Effector memory CD4-positive, alpha-beta T cell (primary cell): ENCODE measurements around the gene LITAF.

Experiments
- DNase-seq, 3 donors: peaks; one replicate each; pipeline ENCODE4 v3.0.0-alpha.2; 2020
- H3K27ac ChIP-seq: 2 replicates; pipeline ENCODE4 v1.7.0; 2013; ENCODE audit warnings: mild to moderate bottlenecking, low read length, moderate library complexity; ENCODE audit not compliant: insufficient read depth, poor library complexity, severe bottlenecking
- H3K27me3 ChIP-seq: replicated peaks from 2 replicates; pipeline ENCODE4 v1.7.0; 2013; ENCODE audit warnings: mild to moderate bottlenecking, low read length; ENCODE audit not compliant: insufficient read depth, control insufficient read depth, poor library complexity, severe bottlenecking
- H3K36me3 ChIP-seq: 2 replicates; pipeline ENCODE4 v1.7.0; 2013; ENCODE audit warnings: mild to moderate bottlenecking, low read length, moderate library complexity; ENCODE audit not compliant: control insufficient read depth, insufficient read depth
- H3K4me1 ChIP-seq: 2 replicates; pipeline ENCODE4 v1.7.0; 2013; ENCODE audit warnings: low read length, mild to moderate bottlenecking; ENCODE audit not compliant: control insufficient read depth, insufficient read depth, poor library complexity, severe bottlenecking
- H3K4me3 ChIP-seq: 2 replicates; pipeline ENCODE4 v1.7.0; 2013; ENCODE audit warnings: low read length, low read depth, mild to moderate bottlenecking; ENCODE audit not compliant: insufficient read depth, poor library complexity, severe bottlenecking
- H3K9me3 ChIP-seq: 2 replicates; pipeline ENCODE4 v1.7.0; 2013; ENCODE audit warnings: mild to moderate bottlenecking, low read length, moderate library complexity; ENCODE audit not compliant: control insufficient read depth
- total RNA-seq, 3 donors: gene quantifications; one replicate each; lab custom pipeline; 2026; lab: John Stamatoyannopoulos, UW

The LITAF gene
- 149 to 208 (median 168) reads per million in 3 donors for total RNA-seq

DNA sequence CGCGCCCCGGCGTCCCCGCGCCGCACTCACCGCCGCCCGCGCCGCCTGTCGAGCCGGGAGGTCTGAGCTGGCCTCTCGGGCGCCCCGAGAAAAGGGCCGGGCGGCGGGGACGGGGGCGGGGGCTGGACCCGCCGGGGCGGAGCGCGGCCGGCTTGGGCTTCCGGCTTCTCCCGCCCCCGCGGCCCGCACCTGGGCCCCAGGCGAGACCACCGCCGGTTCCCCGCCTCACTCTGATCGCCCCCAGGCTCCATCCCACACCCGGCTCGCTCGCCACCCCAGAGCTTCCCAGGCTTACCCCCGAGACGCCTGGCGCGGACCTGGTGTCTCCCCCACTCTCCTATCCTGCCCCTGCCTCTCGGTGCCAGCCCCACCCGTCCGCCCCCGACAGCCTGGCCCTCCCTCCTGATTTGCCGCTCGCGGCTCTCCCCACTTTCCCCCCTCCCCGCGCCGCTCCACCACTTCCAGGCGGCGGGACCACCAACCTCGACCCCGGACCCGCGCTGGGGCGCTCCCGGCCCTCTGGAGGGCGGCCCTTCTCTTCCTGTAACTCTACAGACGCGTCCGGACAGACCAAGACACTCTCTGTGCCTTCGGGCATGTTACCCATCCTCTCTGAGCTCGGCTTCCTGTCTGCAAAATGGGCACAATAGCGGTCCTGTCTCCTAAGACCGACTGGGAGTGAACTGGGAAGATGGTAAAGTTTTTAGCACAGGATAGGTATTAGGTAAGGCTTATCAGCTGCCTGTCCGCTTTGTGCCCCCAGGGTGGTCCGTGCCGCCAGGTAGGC lies at the start of gene LITAF:
TSS of gene LITAF (minus strand) at position 64 of the 787 bp plus-strand sequence. CDS start 30,189 bp downstream, outside the sequence.
- Histone ChIP-seq H3K4me1 (peaks cover 36% of the 10 kb centered on the region), H3K4me3 (peak within 1 kb of the TSS; percentile 84), H3K27me3 (no peaks in the 10 kb centered on the region), H3K36me3 (no peaks in the 10 kb centered on the region), H3K9me3 (no peaks in the 10 kb centered on the region), H3K27ac (peak within 1 kb of the TSS; percentile 69)
- DNase-seq = peak; percentile 30 to 41 (median 40)

DNA sequence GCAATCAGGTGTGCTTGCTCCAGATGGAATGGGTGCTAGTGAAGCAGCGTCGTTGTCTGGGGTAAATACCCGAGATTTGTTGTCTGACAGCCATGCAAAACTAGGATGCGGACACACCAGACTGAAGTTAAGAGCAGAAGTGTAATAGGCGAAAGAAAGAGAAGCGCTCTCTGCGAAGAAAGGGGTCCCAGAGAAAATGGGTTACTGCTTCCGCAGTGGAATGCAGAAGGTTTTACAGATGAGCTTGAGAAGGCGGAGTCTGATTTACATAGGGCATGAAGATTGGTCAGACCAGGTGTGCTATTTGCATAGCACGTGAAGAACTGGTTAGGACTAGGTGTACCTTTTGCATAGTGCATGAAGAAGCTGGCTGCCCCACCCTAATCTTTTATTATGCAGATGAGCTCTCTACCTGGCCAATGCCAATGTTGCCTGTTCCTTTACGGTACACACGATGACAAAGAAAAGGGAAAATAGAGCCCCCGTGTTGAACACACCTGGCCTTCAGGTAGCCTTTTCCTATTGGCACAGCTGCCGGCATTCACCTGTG lies 49.5 kb upstream of the LITAF start:
- Histone ChIP-seq H3K36me3 (no peaks in the 10 kb centered on the region), H3K4me1 (peaks cover 4% of the 10 kb centered on the region), H3K27me3 (no peaks in the 10 kb centered on the region), H3K4me3 (no peak overlapping the region), H3K27ac (no peak overlapping the region), H3K9me3 (no peaks in the 10 kb centered on the region)
- DNase-seq = no peak

DNA sequence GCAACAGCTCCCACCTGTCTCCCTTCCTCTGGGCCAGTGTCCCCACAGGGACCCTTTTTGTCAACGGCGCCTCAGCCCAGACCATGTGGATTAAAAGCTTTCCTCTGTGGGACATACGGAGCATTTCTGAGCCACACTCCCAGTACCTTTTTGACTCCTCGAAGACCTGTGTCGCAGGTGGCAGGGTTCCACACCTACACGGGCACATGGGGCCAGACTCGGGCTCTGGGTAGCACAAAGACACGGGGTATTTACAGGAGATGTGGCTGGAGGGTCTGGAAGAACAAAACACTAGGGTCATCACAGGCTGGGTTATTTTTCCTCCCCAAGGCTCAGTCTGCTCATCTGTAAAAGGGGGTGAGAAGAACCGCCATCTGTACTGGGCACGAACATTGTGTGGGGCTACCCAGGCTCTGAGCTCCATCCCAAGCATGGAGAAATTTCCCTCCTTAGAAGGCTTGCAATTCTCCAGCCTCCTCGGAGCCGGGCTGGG lies 49.0 kb upstream of the LITAF start:
- no peak overlapping the region for H3K27ac ChIP-seq
- no peak for DNase-seq
- H3K4me3 ChIP-seq = no peak overlapping the region

DNA sequence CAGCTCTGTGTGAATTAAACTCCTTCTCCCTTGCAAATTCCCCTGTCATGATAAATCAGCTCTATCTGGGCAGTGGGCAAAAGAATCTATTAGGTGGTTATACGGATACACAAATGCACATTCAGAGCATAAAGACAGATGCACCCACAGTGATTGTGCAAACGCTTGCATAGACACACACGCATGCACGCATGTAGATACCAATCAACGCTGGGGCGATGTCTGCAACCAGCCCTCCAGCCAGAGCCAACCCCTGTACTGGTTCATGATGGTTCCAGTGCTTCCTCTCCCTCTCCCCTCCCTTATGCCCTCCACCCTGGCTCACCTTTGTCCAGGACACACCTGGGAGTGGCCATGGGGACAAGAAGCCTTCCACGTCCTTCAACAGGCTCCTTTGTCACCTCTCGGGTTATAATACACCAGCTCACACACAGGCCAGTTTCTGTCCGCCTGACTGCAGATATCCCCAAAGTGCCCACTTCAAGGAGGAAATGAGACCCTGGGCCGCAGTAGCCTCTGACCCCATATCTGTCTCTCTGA lies 48.5 kb upstream of the LITAF start:
- Histone ChIP-seq H3K27ac (no peak overlapping the region), H3K4me3 (no peak overlapping the region), H3K36me3 (no peaks in the 10 kb centered on the region), H3K27me3 (no peaks in the 10 kb centered on the region), H3K4me1 (no peaks in the 10 kb centered on the region), H3K9me3 (no peaks in the 10 kb centered on the region)
- DNase-seq = no peak

More for the DNA sequence above, 49.0 kb upstream of the LITAF start:
- Histone ChIP-seq H3K9me3 (no peaks in the 10 kb centered on the region), H3K4me1 (no peaks in the 10 kb centered on the region), H3K27me3 (no peaks in the 10 kb centered on the region), H3K36me3 (no peaks in the 10 kb centered on the region)

DNA sequence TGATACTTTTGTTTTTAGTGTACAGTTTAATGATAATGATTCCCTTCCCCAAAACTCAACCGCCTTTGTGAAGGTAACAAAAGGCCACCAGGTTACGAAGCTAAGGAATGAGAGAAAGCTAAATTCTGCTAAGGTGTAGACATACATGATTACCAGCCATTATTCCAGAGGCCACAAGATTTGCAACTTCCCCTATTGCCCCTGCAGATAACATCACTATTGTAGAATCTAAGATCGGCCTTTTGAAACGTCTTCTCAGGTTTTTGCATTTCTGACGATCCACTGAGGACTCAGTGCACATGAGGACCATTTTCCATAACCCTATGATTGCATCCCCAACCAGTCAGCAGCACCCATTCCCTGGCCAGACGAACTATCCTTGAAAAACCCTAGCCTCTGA lies 47.6 kb upstream of the LITAF start:
- Histone ChIP-seq H3K9me3 (no peaks in the 10 kb centered on the region), H3K27ac (no peak overlapping the region), H3K36me3 (no peaks in the 10 kb centered on the region), H3K4me1 (peaks cover 8% of the 10 kb centered on the region), H3K27me3 (no peaks in the 10 kb centered on the region), H3K4me3 (no peak overlapping the region)
- no peak for DNase-seq

DNA sequence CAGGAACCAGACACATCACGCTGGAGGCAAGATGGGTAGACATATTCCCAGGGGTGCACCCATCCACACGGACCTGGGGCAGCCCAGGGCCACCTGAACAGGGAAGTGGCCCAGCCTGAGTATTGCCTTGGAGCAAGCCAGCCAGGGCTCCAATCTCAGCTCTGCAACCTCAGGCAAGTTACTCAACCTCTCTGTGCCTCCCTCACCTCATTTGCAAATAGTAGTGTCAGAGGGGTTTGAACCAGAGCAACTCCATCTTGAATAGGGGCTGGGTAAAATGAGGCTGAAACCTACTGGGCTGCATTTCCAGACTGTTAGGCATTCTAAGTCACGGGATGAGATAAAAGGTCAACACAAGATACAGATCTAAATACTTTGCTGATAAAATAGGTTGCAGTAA lies 46.4 kb upstream of the LITAF start:
- Histone ChIP-seq H3K4me1 (peaks cover 8% of the 10 kb centered on the region), H3K9me3 (no peaks in the 10 kb centered on the region), H3K36me3 (no peaks in the 10 kb centered on the region), H3K27ac (no peak overlapping the region), H3K4me3 (no peak overlapping the region), H3K27me3 (no peaks in the 10 kb centered on the region)
- DNase-seq = no peak

DNA sequence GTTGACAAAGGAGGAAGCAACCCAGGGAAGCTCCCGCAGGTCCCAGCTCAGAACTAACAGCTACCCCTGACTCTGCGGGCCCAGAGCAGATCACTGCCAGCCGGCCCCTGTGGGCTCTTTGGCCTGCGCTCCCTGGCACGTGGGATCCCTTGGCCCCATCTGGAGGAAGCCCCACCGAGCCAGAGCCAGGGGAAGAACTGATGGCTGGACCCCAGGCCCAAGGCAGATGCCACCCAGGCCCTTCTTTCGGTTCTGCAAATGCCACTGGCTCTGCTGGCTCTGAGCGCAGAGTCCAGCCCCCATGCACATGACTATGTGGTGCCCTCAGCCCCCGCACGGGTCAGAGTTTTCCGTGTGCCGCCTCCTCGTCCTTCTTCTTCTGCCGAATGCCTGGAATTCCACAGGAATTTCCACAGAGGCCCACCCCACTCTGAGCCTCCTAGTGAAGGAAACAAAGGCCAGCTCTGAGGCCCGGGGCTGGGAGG lies 45.8 kb upstream of the LITAF start:
- Histone ChIP-seq H3K36me3 (no peaks in the 10 kb centered on the region), H3K4me1 (peaks cover 8% of the 10 kb centered on the region), H3K4me3 (no peak overlapping the region), H3K27me3 (no peaks in the 10 kb centered on the region), H3K9me3 (no peaks in the 10 kb centered on the region), H3K27ac (no peak overlapping the region)
- no peak for DNase-seq

DNA sequence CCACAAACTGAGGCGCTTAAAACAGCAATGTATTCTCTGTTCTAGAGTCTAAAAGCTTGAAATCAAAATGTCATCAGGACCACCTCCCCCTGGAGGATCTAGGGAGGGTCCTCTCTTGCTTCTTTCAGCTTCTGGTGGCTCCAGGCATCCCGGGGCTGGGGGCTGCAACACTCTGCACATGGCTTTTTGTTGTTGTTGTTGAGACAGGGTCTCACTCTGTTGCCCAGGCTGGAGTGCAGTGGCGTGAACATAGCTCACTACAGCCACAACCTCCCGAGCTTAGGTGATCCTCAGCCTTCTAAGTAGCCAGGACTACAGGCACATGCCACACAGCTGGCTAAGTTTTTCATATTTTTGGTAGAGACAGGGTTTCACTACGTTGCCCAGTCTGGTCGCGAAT lies 44.5 kb upstream of the LITAF start:
- DNase-seq = no peak
- Histone ChIP-seq H3K27me3 (no peaks in the 10 kb centered on the region), H3K4me3 (no peak overlapping the region), H3K36me3 (no peaks in the 10 kb centered on the region), H3K4me1 (peaks cover 8% of the 10 kb centered on the region), H3K9me3 (no peaks in the 10 kb centered on the region), H3K27ac (no peak overlapping the region)

DNA sequence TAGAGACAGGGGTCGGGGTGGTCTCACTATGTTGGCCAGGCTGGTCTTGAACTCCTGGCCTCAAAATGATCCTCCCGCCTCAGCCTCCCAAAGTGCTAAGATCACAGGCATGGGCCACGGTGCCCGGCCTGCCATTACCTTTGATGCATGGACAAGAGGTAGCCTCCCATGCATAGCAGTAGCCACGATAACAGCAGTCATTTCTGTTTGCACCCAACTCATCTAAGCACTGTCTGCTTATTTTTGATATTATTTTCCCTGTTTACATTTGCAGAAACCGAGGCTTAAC lies 44.0 kb upstream of the LITAF start:
- Histone ChIP-seq H3K4me3 (no peak overlapping the region), H3K9me3 (no peaks in the 10 kb centered on the region), H3K4me1 (peaks cover 8% of the 10 kb centered on the region), H3K27me3 (no peaks in the 10 kb centered on the region), H3K27ac (no peak overlapping the region), H3K36me3 (no peaks in the 10 kb centered on the region)
- DNase-seq = no peak
